ENCODE results near the gene SNRNP25.

SNRNP25 gene

DNA sequence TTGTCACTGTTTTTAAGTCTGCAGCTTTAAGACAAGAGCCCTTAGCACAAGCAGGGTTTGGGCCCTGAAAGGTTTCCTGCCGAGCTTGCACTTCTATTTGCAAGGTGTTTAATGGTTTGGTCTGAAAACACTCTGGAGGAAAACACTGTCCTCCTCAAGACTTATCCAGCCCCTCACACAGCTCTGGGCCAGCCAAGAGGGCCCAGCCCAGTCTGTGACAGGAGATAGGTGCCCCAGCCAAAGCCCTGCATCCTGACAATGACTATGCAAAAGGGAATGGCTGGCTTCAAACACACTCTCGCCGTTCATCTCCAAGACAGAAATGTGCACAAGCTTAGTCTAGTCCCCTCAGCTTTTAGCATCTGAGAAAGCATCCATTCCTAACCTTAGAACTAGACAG is 51.3 kb downstream of the SNRNP25 start:
- DNase-seq = no peak

DNA sequence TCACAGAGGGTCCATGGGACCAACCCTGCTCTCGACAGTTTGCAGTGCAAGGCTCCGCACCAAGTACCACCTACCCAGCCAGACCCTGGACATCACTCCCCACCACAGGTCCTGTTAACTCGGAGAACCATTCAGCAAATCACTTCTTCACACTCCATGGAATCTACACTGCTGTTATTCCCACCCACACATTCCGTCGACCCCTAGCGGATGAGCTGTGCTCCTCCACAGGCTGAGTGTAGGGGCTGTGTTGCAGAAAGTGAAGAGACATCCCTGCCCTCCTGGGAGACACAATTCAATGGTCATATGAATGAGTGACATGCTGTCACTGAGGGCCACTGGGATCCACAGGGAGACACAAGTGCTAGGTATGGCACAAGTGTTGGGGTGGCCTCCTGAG is 51.9 kb downstream of the SNRNP25 start:
- DNase-seq = no peak

DNA sequence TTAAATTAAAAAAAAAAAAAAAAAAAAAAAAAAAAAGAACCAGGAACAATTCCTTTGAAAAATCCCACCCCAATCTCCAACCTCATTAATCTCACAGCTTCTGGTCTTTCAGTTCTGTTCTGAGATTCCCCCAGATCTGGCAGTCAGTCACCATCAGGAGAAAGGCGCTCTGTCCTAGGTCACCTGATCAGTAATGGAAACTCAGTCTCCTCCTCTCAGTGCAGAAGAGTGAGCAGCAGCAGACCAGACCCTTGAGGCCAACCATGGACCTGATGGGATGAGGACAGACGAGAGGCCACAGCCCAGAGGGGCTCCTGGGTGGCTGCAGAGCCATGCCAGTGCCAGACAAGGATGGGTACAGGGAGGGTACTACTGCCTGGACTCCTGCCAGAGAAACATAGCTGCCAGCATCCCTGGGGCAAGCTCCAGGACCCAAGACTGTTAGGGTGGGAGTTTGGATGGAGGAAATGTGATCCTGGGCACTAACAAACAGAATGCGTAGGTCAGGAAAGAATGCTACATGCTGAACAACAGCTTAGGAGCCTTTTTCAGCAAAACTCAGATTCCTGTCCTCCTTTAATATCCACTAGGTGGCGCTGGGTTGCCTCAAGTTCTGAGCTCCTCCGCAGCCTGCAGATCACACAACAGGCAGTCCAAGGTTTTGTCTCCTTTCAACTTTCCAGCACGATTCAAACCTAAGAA is 53.1 kb downstream of the SNRNP25 start:
- DNase-seq = peak; percentile 49

Data from NCI-H187 treated with DMSO at 0.1 percent for 48 hours (cell line).